Mesodermal cell (in vitro differentiated cells): ENCODE measurements around the gene ZFYVE28.

Experiments
- H3K27ac ChIP-seq: 2 replicates; pipeline ENCODE4 v1.7.0; 2013; ENCODE audit warnings: mild to moderate bottlenecking, low read depth, low read length, moderate library complexity; ENCODE audit not compliant: severe bottlenecking
- H3K36me3 ChIP-seq: 2 replicates; pipeline ENCODE4 v1.7.1; 2013; ENCODE audit warnings: mild to moderate bottlenecking, low read length, moderate library complexity; ENCODE audit not compliant: control insufficient read depth, insufficient read depth
- H3K4me1 ChIP-seq: one replicate; pipeline ENCODE4 v1.7.1; 2013; ENCODE audit warnings: mild to moderate bottlenecking, low read length; ENCODE audit not compliant: insufficient read depth, control insufficient read depth, poor library complexity, severe bottlenecking
- H3K4me3 ChIP-seq: 2 replicates; pipeline ENCODE4 v1.7.0; 2013; ENCODE audit warnings: low read length, control low read depth, mild to moderate bottlenecking; ENCODE audit not compliant: insufficient read depth, poor library complexity, severe bottlenecking; ENCODE audit errors: extremely low read depth
- H3K9me3 ChIP-seq: 2 replicates; pipeline ENCODE4 v1.7.1; 2013; ENCODE audit warnings: mild to moderate bottlenecking, low read length, moderate library complexity; ENCODE audit not compliant: control insufficient read depth
- WGBS, 2 experiments: methylation state at CpG; one replicate each; pipeline ENCODE4 v1.1.5; 2013; ENCODE audit warnings: missing lambda C conversion rate in 2 of 2; ENCODE audit not compliant: insufficient coverage in 2 of 2; 5-methylcytosine and 5-hydroxymethylcytosine counted together

Gene ZFYVE28

GRCh38 chr4:2363951-2364653, 54.3 kb downstream of the ZFYVE28 start:
- H3K36me3 ChIP-seq: no peaks in the 10 kb centered on the region
- WGBS, 2 experiments: 89 to 93% methylated on average over 13 to 15 of the region's 17 CpGs
- H3K9me3 ChIP-seq: peaks cover 5% of the 10 kb centered on the region
- H3K27ac ChIP-seq: no peak overlapping the region
- H3K4me1 ChIP-seq: no peaks in the 10 kb centered on the region
- no peak overlapping the region for H3K4me3 ChIP-seq

GRCh38 chr4:2363056-2363721, 55.3 kb downstream of the ZFYVE28 start:
- no peak overlapping the region for H3K27ac ChIP-seq
- 87 to 89% methylated on average over 11 to 12 of the region's 12 CpGs for WGBS, 2 experiments
- H3K9me3 ChIP-seq: no peaks in the 10 kb centered on the region

GRCh38 chr4:2362266-2363055, 56.0 kb downstream of the ZFYVE28 start:
- H3K4me3 ChIP-seq: no peak overlapping the region
- no peaks in the 10 kb centered on the region for H3K4me1 ChIP-seq
- H3K9me3 ChIP-seq: no peaks in the 10 kb centered on the region
- no peak overlapping the region for H3K27ac ChIP-seq
- H3K36me3 ChIP-seq: no peaks in the 10 kb centered on the region
- 83 to 85% methylated on average over 10 to 15 of the region's 15 CpGs for WGBS, 2 experiments

More at GRCh38 chr4:2363056-2363721, 55.3 kb downstream of the ZFYVE28 start:
- no peaks in the 10 kb centered on the region for H3K4me1 ChIP-seq
- no peak overlapping the region for H3K4me3 ChIP-seq
- H3K36me3 ChIP-seq: no peaks in the 10 kb centered on the region

GRCh38 chr4:2361366-2362265, 56.8 kb downstream of the ZFYVE28 start:
- no peak overlapping the region for H3K27ac ChIP-seq
- no peaks in the 10 kb centered on the region for H3K9me3 ChIP-seq
- no peaks in the 10 kb centered on the region for H3K36me3 ChIP-seq
- 87 to 92% methylated on average over 10 to 23 of the region's 23 CpGs for WGBS, 2 experiments
- no peaks in the 10 kb centered on the region for H3K4me1 ChIP-seq
- no peak overlapping the region for H3K4me3 ChIP-seq

GRCh38 chr4:2360396-2360730, 58.1 kb downstream of the ZFYVE28 start:
- Histone ChIP-seq H3K4me3 (no peak overlapping the region), H3K4me1 (no peaks in the 10 kb centered on the region), H3K9me3 (no peaks in the 10 kb centered on the region), H3K27ac (no peak overlapping the region), H3K36me3 (no peaks in the 10 kb centered on the region)
- WGBS, 2 experiments: 83 to 92% methylated on average over 4 to 6 of the region's 6 CpGs

GRCh38 chr4:2359591-2360395, 58.7 kb downstream of the ZFYVE28 start:
- H3K27ac ChIP-seq: no peak overlapping the region
- H3K4me3 ChIP-seq: no peak overlapping the region
- H3K9me3 ChIP-seq: no peaks in the 10 kb centered on the region
- WGBS, 2 experiments: 92 to 95% methylated on average over 21 to 23 of the region's 24 CpGs
- no peaks in the 10 kb centered on the region for H3K4me1 ChIP-seq
- no peaks in the 10 kb centered on the region for H3K36me3 ChIP-seq

GRCh38 chr4:2357821-2358745, 60.4 kb downstream of the ZFYVE28 start:
- Histone ChIP-seq H3K4me1 (no peaks in the 10 kb centered on the region), H3K27ac (no peak overlapping the region), H3K9me3 (no peaks in the 10 kb centered on the region), H3K4me3 (no peak overlapping the region), H3K36me3 (no peaks in the 10 kb centered on the region)
- 85 to 88% methylated on average over 17 to 20 of the region's 21 CpGs for WGBS, 2 experiments

- no peaks in the 10 kb centered on the region for H3K4me1 ChIP-seq
- 85 to 87% methylated on average over 14 to 20 of the region's 25 CpGs for WGBS, 2 experiments
- no peaks in the 10 kb centered on the region for H3K9me3 ChIP-seq
- no peak overlapping the region for H3K27ac ChIP-seq
- H3K4me3 ChIP-seq: no peak overlapping the region
- no peaks in the 10 kb centered on the region for H3K36me3 ChIP-seq
Observed at GRCh38 chr4:2356123-2357069, 62.0 kb downstream of the ZFYVE28 start.
